OCI-LY3 (cell line): ENCODE results near the gene RGS9BP.
A peak's percentile ranks its signal among the peaks of the same experiment; 100 is the strongest.
"Not testable (repeated sequence)": the region's sequence is repeated elsewhere in the genome, so short reads cannot be mapped to it uniquely, and the experiment has no call there.

Source experiments
- H2AFZ ChIP-seq: fragments of 200-600, 300-600 bp; shearing (Covaris generic); 2 replicates; pipeline ENCODE4 v1.6.0; 2014; ENCODE audit warnings: antibody characterized with exemption, low read depth, low read length
- H3K27ac ChIP-seq: fragments of 200-600, 300-600 bp; sonication (generic); 2 replicates; pipeline ENCODE4 v1.5.1; 2014; ENCODE audit warnings: mild to moderate bottlenecking, low read length, moderate library complexity, mixed read lengths
- H3K27me3 ChIP-seq: fragments of 200-600, 300-600 bp; sonication (generic); 2 replicates; pipeline ENCODE4 v1.6.1; 2014; ENCODE audit warnings: low read depth, low read length, mixed read lengths
- H3K36me3 ChIP-seq: fragments of 200-600, 300-600 bp; sonication (generic); replicated peaks from 2 replicates; pipeline ENCODE3; 2014; ENCODE audit warnings: low read depth, low read length, mixed read lengths
- H3K4me1 ChIP-seq: fragments of 300-600, 200-600 bp; sonication (generic); 2 replicates; pipeline ENCODE4 v1.6.1; 2014; ENCODE audit warnings: low read length, mixed read lengths
- H3K4me2 ChIP-seq: fragments of 200-600, 300-600 bp; sonication (generic); 2 replicates; pipeline ENCODE4 v1.6.1; 2014; ENCODE audit warnings: low read length, mixed read lengths
- H3K4me3 ChIP-seq: fragments of 300-600, 200-600 bp; sonication (generic); 2 replicates; pipeline ENCODE4 v1.5.1; 2014; ENCODE audit warnings: antibody characterized with exemption, mild to moderate bottlenecking, low read length, moderate library complexity
- H3K79me2 ChIP-seq: fragments of 300-600, 200-600 bp; shearing (Covaris generic); 2 replicates; pipeline ENCODE4 v1.6.1; 2014; ENCODE audit warnings: mild to moderate bottlenecking, low read length, mixed read lengths
- H3K9ac ChIP-seq: fragments of 300-600, 200-600 bp; shearing (Covaris generic); 2 replicates; pipeline ENCODE4 v1.6.0; 2014; ENCODE audit warnings: mild to moderate bottlenecking, low read length, moderate library complexity
- H3K9me3 ChIP-seq: fragments of 200-600, 300-600 bp; shearing (Covaris generic); 2 replicates; pipeline ENCODE4 v1.6.1; 2014; ENCODE audit warnings: low read length, mixed read lengths; ENCODE audit not compliant: insufficient read depth
- H4K20me1 ChIP-seq: fragments of 200-600, 300-600 bp; sonication (generic); 2 replicates; pipeline ENCODE4 v1.6.1; 2016; ENCODE audit warnings: low read length, mixed read lengths; ENCODE audit not compliant: insufficient read depth
- CTCF ChIP-seq: fragments of 200-600, 300-600 bp; sonication (generic); IDR thresholded peaks from 2 replicates; pipeline ENCODE4 v1.5.1; 2014; ENCODE audit warnings: antibody characterized with exemption, low read length, low read depth
- EZH2phosphoT487 ChIP-seq: fragments of 200-600 bp; shearing (Covaris generic); IDR thresholded peaks from 2 replicates; pipeline ENCODE4 v1.6.1; 2018; ENCODE audit warnings: antibody characterized with exemption, mixed run types, low read depth

The RGS9BP gene

GRCh38 chr19:32711747-32712146 is 36.1 kb downstream of the RGS9BP start:
- H3K4me2 ChIP-seq, result no peak overlapping the region
- no peak overlapping the region for H3K4me3 ChIP-seq
- no peak overlapping the region for H3K27ac ChIP-seq
- peaks cover 20% of the 10 kb centered on the region for H3K79me2 ChIP-seq
- no peak overlapping the region for H2AFZ ChIP-seq
- peaks cover 7% of the 10 kb centered on the region for H4K20me1 ChIP-seq
- no peaks in the 10 kb centered on the region for H3K4me1 ChIP-seq
- H3K9me3 ChIP-seq, result no peaks in the 10 kb centered on the region
- no peak overlapping the region for H3K9ac ChIP-seq
- TF ChIP-seq EZH2phosphoT487 (no peak), CTCF (no peak)
- peaks cover 42% of the 10 kb centered on the region for H3K36me3 ChIP-seq
- no peaks in the 10 kb centered on the region for H3K27me3 ChIP-seq

GRCh38 chr19:32716203-32716602 is 40.6 kb downstream of the RGS9BP start:
- H3K27ac ChIP-seq, H3K79me2 ChIP-seq, H2AFZ ChIP-seq, H3K4me3 ChIP-seq, H4K20me1 ChIP-seq, H3K4me2 ChIP-seq, H3K9me3 ChIP-seq, H3K4me1 ChIP-seq, H3K9ac ChIP-seq, H3K27me3 ChIP-seq: not testable (repeated sequence)
- H3K36me3 ChIP-seq, result peaks cover 32% of the 10 kb centered on the region

GRCh38 chr19:32717496-32717895 is 41.8 kb downstream of the RGS9BP start:
- Histone ChIP-seq H3K9ac (no peak overlapping the region), H4K20me1 (no peaks in the 10 kb centered on the region), H2AFZ (no peak overlapping the region), H3K27me3 (no peaks in the 10 kb centered on the region), H3K9me3 (no peaks in the 10 kb centered on the region), H3K27ac (no peak overlapping the region), H3K79me2 (no peaks in the 10 kb centered on the region), H3K36me3 (peaks cover 28% of the 10 kb centered on the region), H3K4me3 (no peak overlapping the region), H3K4me1 (no peaks in the 10 kb centered on the region), H3K4me2 (no peak overlapping the region)
- TF ChIP-seq EZH2phosphoT487 (no peak), CTCF (no peak)

GRCh38 chr19:32718286-32718685 is 42.6 kb downstream of the RGS9BP start:
- H3K79me2 ChIP-seq, result no peaks in the 10 kb centered on the region
- H3K36me3 ChIP-seq, result peaks cover 23% of the 10 kb centered on the region
- no peak for TF ChIP-seq EZH2phosphoT487
- H4K20me1 ChIP-seq, result no peaks in the 10 kb centered on the region
- no peaks in the 10 kb centered on the region for H3K9me3 ChIP-seq
- H3K9ac ChIP-seq, result no peak overlapping the region
- H3K4me1 ChIP-seq, result no peaks in the 10 kb centered on the region
- no peak overlapping the region for H2AFZ ChIP-seq
- H3K27ac ChIP-seq, result no peak overlapping the region
- H3K27me3 ChIP-seq, result no peaks in the 10 kb centered on the region
- H3K4me3 ChIP-seq, result no peak overlapping the region
- no peak overlapping the region for H3K4me2 ChIP-seq

- H2AFZ ChIP-seq, result no peak within 1 kb of the TSS
- H3K4me1 ChIP-seq, result no peaks in the 10 kb centered on the region
- H4K20me1 ChIP-seq, result no peaks in the 10 kb centered on the region
- H3K4me2 ChIP-seq, result no peak within 1 kb of the TSS
- TF ChIP-seq CTCF (peak; percentile 13; the same call in 1 of the 2 replicates), EZH2phosphoT487 (no peak)
- H3K9ac ChIP-seq, result no peak within 1 kb of the TSS
- H3K79me2 ChIP-seq, result no peaks in the 10 kb centered on the region
- H3K4me3 ChIP-seq, result no peak within 1 kb of the TSS
- H3K27me3 ChIP-seq, result no peaks in the 10 kb centered on the region
- H3K9me3 ChIP-seq, result no peaks in the 10 kb centered on the region
- peaks cover 16% of the 10 kb centered on the region for H3K36me3 ChIP-seq
- no peak within 1 kb of the TSS for H3K27ac ChIP-seq
These were observed 44.0 kb downstream of the RGS9BP start, which contains the start of gene TDRD12 for GRCh38 chr19:32719611-32720059. Gene TDRD12, plus strand, starts transcription at chr19:32719767. Its CDS starts 306 bp downstream, at chr19:32720073.
